Erythroblast (primary cell): ENCODE data around the gene RNF215.

ENCODE experiments used
- DNase-seq, 2 experiments: peaks; one replicate each; lab custom pipeline; 2025; lab: John Stamatoyannopoulos, UW
- GATA1 ChIP-seq: IDR thresholded peaks from 2 replicates; pipeline ENCODE4 v1.6.1; 2011; ENCODE audit warnings: low read depth, mild to moderate bottlenecking, control low read depth, low read length, moderate library complexity
- POLR2A ChIP-seq: IDR thresholded peaks from 2 replicates; pipeline ENCODE4 v1.6.1; 2011; ENCODE audit warnings: mild to moderate bottlenecking, low read length

Gene RNF215

GRCh38 chr22:30425327-30425615 is 38.1 kb upstream of the RNF215 start:
- no peak for DNase-seq
- TF ChIP-seq GATA1: no peak
- TF ChIP-seq POLR2A: no peak

GRCh38 chr22:30424534-30425326 is 37.5 kb upstream of the RNF215 start:
- peak; percentile 73 for DNase-seq
- TF ChIP-seq POLR2A (no peak), GATA1 (no peak)

- TF ChIP-seq GATA1: no peak
- TF ChIP-seq POLR2A: peak; percentile 99
- peak; percentile 99 to 100 for DNase-seq
These were observed 36.8 kb upstream of the RNF215 start for GRCh38 chr22:30423959-30424533.

GRCh38 chr22:30423301-30423958 is 36.2 kb upstream of the RNF215 start:
- peak; percentile 74 to 79 for DNase-seq
- TF ChIP-seq POLR2A (no peak), GATA1 (no peak)

GRCh38 chr22:30422481-30423300 is 35.5 kb upstream of the RNF215 start:
- DNase-seq: peak; percentile 79 to 87
- no peak for TF ChIP-seq POLR2A
- no peak for TF ChIP-seq GATA1

GRCh38 chr22:30421695-30422480 is 34.7 kb upstream of the RNF215 start:
- DNase-seq: peak; percentile 91 to 95

GRCh38 chr22:30420347-30421125 is 33.3 kb upstream of the RNF215 start:
- peak; percentile 60 to 78 for DNase-seq
- TF ChIP-seq POLR2A (peak; percentile 37), GATA1 (no peak)

More at GRCh38 chr22:30421695-30422480, 34.7 kb upstream of the RNF215 start:
- TF ChIP-seq GATA1: peak; percentile 51
- peak; percentile 98 for TF ChIP-seq POLR2A

DNA sequence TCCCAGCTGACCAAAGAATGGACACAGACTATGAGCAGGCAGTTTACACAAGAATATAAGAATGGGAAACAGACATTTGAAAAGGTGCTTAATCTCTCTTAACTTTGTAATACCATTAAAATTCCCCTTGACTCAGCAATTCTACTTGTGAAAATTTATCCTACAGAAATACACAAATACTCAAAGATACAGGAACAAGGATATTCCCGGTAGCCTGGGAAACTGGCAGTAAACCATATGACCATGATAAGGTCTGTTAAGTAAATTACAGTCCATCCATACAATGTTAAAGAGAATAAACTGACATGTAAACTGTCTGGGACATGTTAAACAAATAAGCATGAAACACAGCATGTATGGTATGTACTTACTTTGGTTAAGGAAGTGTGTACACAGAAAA is 29.6 kb upstream of the RNF215 start:
- no peak for TF ChIP-seq POLR2A
- TF ChIP-seq GATA1: no peak
- DNase-seq: no peak

DNA sequence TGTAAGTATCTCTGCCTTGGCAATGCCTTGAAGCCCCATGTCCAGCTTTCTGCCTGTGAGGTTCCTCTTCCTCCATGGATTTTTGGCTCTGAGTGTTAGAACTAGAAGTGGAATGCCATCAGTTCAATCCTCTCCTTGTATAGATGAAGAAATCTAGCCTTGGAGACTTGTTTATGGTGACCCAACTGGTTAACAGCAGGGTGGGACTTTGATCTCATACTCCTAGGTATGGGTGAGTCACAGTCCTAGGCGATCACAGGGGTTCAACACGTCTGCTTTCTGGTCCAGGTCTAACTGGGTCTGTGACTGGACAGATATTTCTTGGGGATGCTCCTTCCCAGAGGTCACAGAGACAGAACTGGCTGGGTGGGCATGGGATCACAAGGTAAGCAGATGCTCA is 29.2 kb upstream of the RNF215 start:
- TF ChIP-seq POLR2A (no peak), GATA1 (no peak)
- no peak for DNase-seq

GRCh38 chr22:30414525-30415047 is 27.4 kb upstream of the RNF215 start:
- TF ChIP-seq GATA1 (no peak), POLR2A (no peak)
- no peak for DNase-seq

- TF ChIP-seq GATA1 (no peak), POLR2A (no peak)
- DNase-seq: no peak
These were observed 26.7 kb upstream of the RNF215 start for GRCh38 chr22:30413745-30414524.

GRCh38 chr22:30413001-30413400 is 25.8 kb upstream of the RNF215 start:
- no peak for DNase-seq
- TF ChIP-seq GATA1 (no peak), POLR2A (no peak)
